Gastrocnemius medialis (tissue), 4 donors: ENCODE measurements around the gene PI16. TPM values are rescaled to one million over a fixed set of nuclear protein-coding genes. Genes with fewer than 3 reads are reported as not detected.
A peak's percentile ranks its signal among the peaks of the same experiment; 100 is the strongest.

Experiments used
- ATAC-seq, 2 donors: fragments of 150-250 bp; one replicate each; pipeline ENCODE4 v1.9.1; 2016
- DNase-seq, 2 donors: peaks; one replicate each; pipeline ENCODE4 v3.0.0-alpha.2; 2019
- H3K27ac ChIP-seq, 4 donors: fragments of 200-600 bp; sonication (generic); 1 replicate in 1 of 4; 2 replicates in 3 of 4; pipeline ENCODE4 v1.5.1; 2016 to 2018; ENCODE audit warnings: mild to moderate bottlenecking in 2 of 4, moderate library complexity in 1 of 4
- H3K27me3 ChIP-seq, 3 donors: fragments of 200-600 bp; sonication (generic) in 2 of 3; 1 replicate in 1 of 3; 2 replicates in 2 of 3; pipeline versions ENCODE4 v1.5.1 to v1.6.0; 2016 to 2019; ENCODE audit warnings: mild to moderate bottlenecking in 1 of 3, moderate library complexity in 1 of 3
- H3K36me3 ChIP-seq, 2 donors: fragments of 200-600 bp; sonication (generic) in 1 of 2; one replicate each; pipeline ENCODE4 v1.5.1; 2017 to 2018
- H3K4me1 ChIP-seq, 2 donors: fragments of 200-600 bp; sonication (generic) in 1 of 2; one replicate each; pipeline ENCODE4 v1.5.1; 2016 to 2017; ENCODE audit warnings: mild to moderate bottlenecking in 2 of 2
- H3K4me3 ChIP-seq, 4 donors: fragments of 200-600 bp; sonication (generic) in 3 of 4; 1 replicate in 1 of 4; 2 replicates in 3 of 4; pipeline ENCODE4 v1.5.1; 2016 to 2019; ENCODE audit warnings: mild to moderate bottlenecking in 2 of 4
- H3K9me3 ChIP-seq, 3 donors: fragments of 200-600 bp; sonication (generic) in 2 of 3; 1 replicate in 1 of 3; 2 replicates in 2 of 3; pipeline ENCODE4 v1.5.1; 2016 to 2019
- CTCF ChIP-seq, 5 experiments: fragments of 450-650 bp in 3 of 5; fragments of 200-600 bp in 2 of 5; sonication (generic) in 2 of 5; IDR thresholded peaks in 4 of 5; conservative IDR thresholded peaks in 1 of 5; 1 replicate in 4 of 5; 2 replicates in 1 of 5; pipeline ENCODE4 v1.5.1; 2016 to 2019; ENCODE audit warnings: antibody characterized with exemption in 5 of 5, mild to moderate bottlenecking in 3 of 5, moderate library complexity in 3 of 5
- POLR2A ChIP-seq, 2 donors: fragments of 450-650 bp; IDR thresholded peaks; one replicate each; pipeline ENCODE4 v1.6.1; 2017; ENCODE audit warnings: antibody characterized with exemption in 2 of 2, mild to moderate bottlenecking in 2 of 2, moderate library complexity in 2 of 2
- in situ Hi-C, 4 donors: fragments of 200-750 bp; cut with MboI; loops; one replicate each; pipeline versions ENCODE4 v1.15.0 to v1.8.0; 2017; ENCODE audit warnings: low sequenced_read_pairs in 4 of 4
- intact Hi-C: fragments of 100-400 bp; cut with DNase I; formaldehyde crosslinking; loops from one replicate; pipeline ENCODE4 v1.15.1; 2023; ENCODE audit warnings: low total_unique reads
- total RNA-seq, 4 donors: library from RNA; depleted of rRNA; stranded (reverse); fragments of >200 nt; gene quantifications; one replicate each; pipeline versions ENCODE4 v1.1.0 to v1.2.3, GENCODE V29; 2016

PI16 gene
- total RNA-seq, 4 donors from 2014 or later = 0.87 to 3.2 (median 2.5) TPM

- DNase-seq = no peak
These were observed 19.1 kb downstream of the PI16 start for GRCh38 chr6:36973647-36974046.

GRCh38 chr6:36975231-36976006 is 20.9 kb downstream of the PI16 start:
- H3K36me3 ChIP-seq = peaks cover 5 to 82% of the 10 kb centered on the region in 2 donors
- H3K27me3 ChIP-seq = no peaks in the 10 kb centered on the region
- no peaks in the 10 kb centered on the region for H3K9me3 ChIP-seq
- TF ChIP-seq CTCF (IDR thresholded peaks at IDR 0.05 in 4 of 5, conservative IDR thresholded peaks at IDR 0.05 in 1 of 5) = no peak
- no peak for TF ChIP-seq POLR2A (IDR thresholded peaks at IDR 0.05)
- DNase-seq = no peak
- ATAC-seq = peak in 1 of 2 donors; percentile 17
- intact Hi-C loops = no loop called here
- in situ Hi-C loops = no loop called here
- H3K4me3 ChIP-seq = no peak overlapping the region
- H3K27ac ChIP-seq = no peak overlapping the region
- peaks cover 15 to 19% of the 10 kb centered on the region in 2 donors for H3K4me1 ChIP-seq

More at GRCh38 chr6:36973647-36974046, 19.1 kb downstream of the PI16 start:
- in situ Hi-C loops (no loop called here), intact Hi-C loops (no loop called here)
- H3K36me3 ChIP-seq = peaks cover 5 to 99% of the 10 kb centered on the region in 2 donors
- H3K4me3 ChIP-seq = no peak overlapping the region
- peaks cover 0 to 2% of the 10 kb centered on the region in 2 donors for H3K4me1 ChIP-seq
- no peaks in the 10 kb centered on the region for H3K27me3 ChIP-seq
- TF ChIP-seq POLR2A (IDR thresholded peaks at IDR 0.05) (no peak), CTCF (IDR thresholded peaks at IDR 0.05 in 4 of 5, conservative IDR thresholded peaks at IDR 0.05 in 1 of 5) (no peak)
- no peak for ATAC-seq
- H3K27ac ChIP-seq = no peak overlapping the region
- H3K9me3 ChIP-seq = no peaks in the 10 kb centered on the region

- no peak overlapping the region for H3K4me3 ChIP-seq
- intact Hi-C loops = no loop called here
- H3K36me3 ChIP-seq = peaks cover 5 to 76% of the 10 kb centered on the region in 2 donors
- no peaks in the 10 kb centered on the region for H3K9me3 ChIP-seq
- in situ Hi-C loops = no loop called here
- no peak for DNase-seq
- peaks cover 21 to 24% of the 10 kb centered on the region in 2 donors for H3K4me1 ChIP-seq
- no peak overlapping the region for H3K27ac ChIP-seq
- ATAC-seq = no peak
- TF ChIP-seq POLR2A (IDR thresholded peaks at IDR 0.05) (no peak), CTCF (IDR thresholded peaks at IDR 0.05 in 4 of 5, conservative IDR thresholded peaks at IDR 0.05 in 1 of 5) (no peak)
- no peaks in the 10 kb centered on the region for H3K27me3 ChIP-seq
These were observed 21.4 kb downstream of the PI16 start for GRCh38 chr6:36976007-36976264.

- no peak for ATAC-seq
- Histone ChIP-seq H3K9me3 (no peaks in the 10 kb centered on the region), H3K36me3 (peaks cover 5 to 71% of the 10 kb centered on the region in 2 donors), H3K4me3 (no peak overlapping the region), H3K27me3 (no peaks in the 10 kb centered on the region), H3K4me1 (peaks cover 25 to 30% of the 10 kb centered on the region in 2 donors), H3K27ac (no peak overlapping the region)
- TF ChIP-seq POLR2A (IDR thresholded peaks at IDR 0.05) (no peak), CTCF (IDR thresholded peaks at IDR 0.05 in 4 of 5, conservative IDR thresholded peaks at IDR 0.05 in 1 of 5) (no peak)
- intact Hi-C loops (no loop called here), in situ Hi-C loops (no loop called here)
- no peak for DNase-seq
These were observed 22.0 kb downstream of the PI16 start for GRCh38 chr6:36976509-36976908.
